OCI-LY1 (cell line): Measurements from ENCODE around the gene SLC36A2.

Source experiments
- CTCF ChIP-seq: fragments of 200-600 bp; sonication (generic), shearing (Covaris generic); IDR thresholded peaks from 2 replicates; pipeline ENCODE4 v1.5.1; 2017; ENCODE audit warnings: mild to moderate bottlenecking, antibody characterized with exemption, low read length, moderate library complexity, mixed read lengths
- EZH2 ChIP-seq: fragments of 200-600 bp; sonication (generic), shearing (Covaris generic); IDR thresholded peaks from 2 replicates; pipeline ENCODE4 v1.8.0; 2017; ENCODE audit warnings: borderline replicate concordance, mixed run types, mild to moderate bottlenecking, antibody characterized with exemption, low read length, moderate library complexity, mixed read lengths

GRCh38 chr5:151267491-151268260 lies 79.7 kb downstream of the SLC36A2 start:
- TF ChIP-seq CTCF (no peak), EZH2 (no peak)
